ENCODE measurements around the gene C1QTNF5. TPM values are rescaled to one million over a fixed set of nuclear protein-coding genes. Genes with fewer than 3 reads are reported as not detected.

C1QTNF5 gene
- total RNA-seq, 6 experiments from 2014 or later, result 8.2 to 16.1 (median 15.1) TPM

DNA sequence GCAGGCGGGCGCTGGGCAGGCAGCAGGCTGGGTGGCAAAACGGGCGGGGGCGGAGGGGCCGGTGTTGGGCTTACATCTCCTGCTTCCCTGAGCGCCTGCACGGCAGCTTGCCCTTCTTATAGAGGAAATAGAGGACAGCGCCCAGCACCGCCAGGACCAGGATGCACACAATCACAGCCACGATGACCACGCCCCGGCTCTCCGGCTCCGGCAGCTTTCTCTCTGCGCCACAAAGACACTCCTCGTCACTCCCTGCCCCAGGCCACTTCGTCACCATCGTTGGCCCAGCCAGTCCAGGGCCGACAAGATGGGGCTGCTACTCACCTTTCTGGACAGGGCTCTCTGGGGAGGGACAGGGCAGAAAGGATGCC, 30.0 kb downstream of the C1QTNF5 start:
- Mint-ChIP-seq H3K9me3 (no peaks in the 10 kb centered on the region), H3K36me3 (ENCODE audit: low read depth) (peaks cover 3% of the 10 kb centered on the region; the same call in 1 of the 2 replicates), H3K4me1 (ENCODE audit: low read depth) (peaks cover 12% of the 10 kb centered on the region), H3K27me3 (ENCODE audit: insufficient read depth) (peaks cover 7% of the 10 kb centered on the region), H3K27ac (no peak overlapping the region; the same call in 1 of the 2 replicates), H3K4me3 (no peak overlapping the region)
- TF ChIP-seq, protein P1, sequence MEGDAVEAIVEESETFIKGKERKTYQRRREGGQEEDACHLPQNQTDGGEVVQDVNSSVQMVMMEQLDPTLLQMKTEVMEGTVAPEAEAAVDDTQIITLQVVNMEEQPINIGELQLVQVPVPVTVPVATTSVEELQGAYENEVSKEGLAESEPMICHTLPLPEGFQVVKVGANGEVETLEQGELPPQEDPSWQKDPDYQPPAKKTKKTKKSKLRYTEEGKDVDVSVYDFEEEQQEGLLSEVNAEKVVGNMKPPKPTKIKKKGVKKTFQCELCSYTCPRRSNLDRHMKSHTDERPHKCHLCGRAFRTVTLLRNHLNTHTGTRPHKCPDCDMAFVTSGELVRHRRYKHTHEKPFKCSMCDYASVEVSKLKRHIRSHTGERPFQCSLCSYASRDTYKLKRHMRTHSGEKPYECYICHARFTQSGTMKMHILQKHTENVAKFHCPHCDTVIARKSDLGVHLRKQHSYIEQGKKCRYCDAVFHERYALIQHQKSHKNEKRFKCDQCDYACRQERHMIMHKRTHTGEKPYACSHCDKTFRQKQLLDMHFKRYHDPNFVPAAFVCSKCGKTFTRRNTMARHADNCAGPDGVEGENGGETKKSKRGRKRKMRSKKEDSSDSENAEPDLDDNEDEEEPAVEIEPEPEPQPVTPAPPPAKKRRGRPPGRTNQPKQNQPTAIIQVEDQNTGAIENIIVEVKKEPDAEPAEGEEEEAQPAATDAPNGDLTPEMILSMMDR (IDR thresholded peaks at IDR 0.05), result no peak
- no peak for DNase-seq

DNA sequence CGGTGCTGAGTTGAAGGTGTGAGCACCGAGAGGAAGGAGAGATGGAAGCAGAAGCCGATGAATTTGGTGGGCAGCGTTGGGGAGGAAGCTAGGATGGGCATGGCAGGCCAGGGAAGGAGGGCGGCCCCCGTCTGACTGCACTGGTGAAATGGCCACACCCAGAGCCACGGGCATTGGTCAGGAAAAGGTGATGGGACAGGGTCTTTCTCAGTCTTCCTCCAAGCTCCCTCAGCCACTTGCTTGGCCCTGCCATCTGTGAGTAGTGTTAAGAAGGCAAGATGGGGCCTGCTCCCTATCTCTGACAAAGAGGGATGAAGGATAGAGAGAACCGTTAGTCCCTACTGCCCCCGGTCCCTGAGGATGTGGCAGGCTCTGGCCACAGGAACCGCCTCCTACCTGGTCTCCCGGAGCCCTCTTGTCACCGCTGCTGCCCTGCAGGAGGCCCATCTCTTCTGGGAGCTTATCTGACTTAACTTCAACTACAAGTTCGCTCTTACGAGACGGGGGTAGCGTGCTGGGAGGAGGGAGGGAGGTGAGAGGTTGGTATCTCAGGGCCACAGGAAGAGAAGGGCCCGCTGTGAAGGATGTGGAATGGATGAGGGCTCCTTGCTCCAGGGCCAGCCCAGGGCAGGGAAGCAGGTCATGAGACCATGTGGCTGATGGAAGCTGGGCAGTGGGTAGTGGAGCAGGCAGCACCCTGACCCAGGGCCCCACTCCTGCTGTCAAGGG, 30.6 kb downstream of the C1QTNF5 start:
- peaks cover 13% of the 10 kb centered on the region for H3K4me1 Mint-ChIP-seq (ENCODE audit: low read depth)
- TF ChIP-seq, protein P1 (IDR thresholded peaks at IDR 0.05), result no peak
- H3K4me3 Mint-ChIP-seq, result no peak overlapping the region
- no peak for DNase-seq
- peaks cover 4% of the 10 kb centered on the region; the same call in 1 of the 2 replicates for H3K36me3 Mint-ChIP-seq (ENCODE audit: low read depth)
- no peaks in the 10 kb centered on the region for H3K9me3 Mint-ChIP-seq
- no peak overlapping the region for H3K27ac Mint-ChIP-seq
- peaks cover 2% of the 10 kb centered on the region for H3K27me3 Mint-ChIP-seq (ENCODE audit: insufficient read depth)

DNA sequence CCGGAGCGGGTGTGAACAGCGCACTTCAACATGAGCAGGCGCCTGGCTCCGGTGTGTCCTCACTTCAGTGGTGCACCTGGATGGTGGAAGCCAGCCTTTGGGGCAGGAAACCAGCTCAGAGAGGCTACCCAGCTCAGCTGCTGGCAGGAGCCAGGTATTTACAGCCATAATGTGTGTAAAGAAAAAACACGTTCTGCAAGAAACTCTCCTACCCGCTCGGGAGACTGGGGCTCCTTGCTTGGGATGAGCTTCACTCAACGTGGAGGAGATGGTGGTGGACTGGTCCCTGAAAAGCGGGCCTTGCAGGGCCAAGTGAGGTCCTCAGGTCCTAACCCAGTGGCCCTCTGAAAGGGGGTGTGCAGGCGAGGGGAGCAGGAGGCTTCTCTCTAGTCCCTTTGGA, 31.3 kb downstream of the C1QTNF5 start:
- Mint-ChIP-seq H3K4me3 (no peak overlapping the region), H3K27ac (no peak overlapping the region), H3K27me3 (ENCODE audit: insufficient read depth) (peaks cover 2% of the 10 kb centered on the region), H3K36me3 (ENCODE audit: low read depth) (peaks cover 4% of the 10 kb centered on the region; the same call in 1 of the 2 replicates), H3K9me3 (no peaks in the 10 kb centered on the region), H3K4me1 (ENCODE audit: low read depth) (peaks cover 13% of the 10 kb centered on the region)
- TF ChIP-seq, protein P1 (IDR thresholded peaks at IDR 0.05), result no peak
- DNase-seq, result no peak

DNA sequence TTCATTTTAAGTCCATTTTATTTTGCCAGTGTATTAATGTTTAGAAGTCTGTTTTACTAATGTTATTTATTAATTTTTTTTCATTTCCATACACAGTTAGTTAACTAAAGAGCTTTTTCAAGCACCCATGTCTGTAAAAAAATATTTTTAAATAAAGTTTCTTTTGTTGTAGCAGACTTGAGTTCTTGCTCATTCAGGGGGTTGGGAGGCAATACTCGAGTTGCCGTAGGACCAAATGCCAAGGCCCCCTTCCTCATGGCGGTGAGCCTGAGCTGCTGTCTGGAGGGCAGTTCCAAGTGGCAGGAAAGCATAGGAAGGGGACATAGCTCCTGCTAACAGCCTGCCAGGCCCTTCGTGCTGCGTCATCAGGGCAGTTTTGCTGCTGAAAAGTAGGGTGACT, 32.7 kb downstream of the C1QTNF5 start:
- Mint-ChIP-seq H3K4me3 (no peak overlapping the region), H3K27me3 (ENCODE audit: insufficient read depth) (peaks cover 2% of the 10 kb centered on the region), H3K4me1 (ENCODE audit: low read depth) (peaks cover 13% of the 10 kb centered on the region)

DNA sequence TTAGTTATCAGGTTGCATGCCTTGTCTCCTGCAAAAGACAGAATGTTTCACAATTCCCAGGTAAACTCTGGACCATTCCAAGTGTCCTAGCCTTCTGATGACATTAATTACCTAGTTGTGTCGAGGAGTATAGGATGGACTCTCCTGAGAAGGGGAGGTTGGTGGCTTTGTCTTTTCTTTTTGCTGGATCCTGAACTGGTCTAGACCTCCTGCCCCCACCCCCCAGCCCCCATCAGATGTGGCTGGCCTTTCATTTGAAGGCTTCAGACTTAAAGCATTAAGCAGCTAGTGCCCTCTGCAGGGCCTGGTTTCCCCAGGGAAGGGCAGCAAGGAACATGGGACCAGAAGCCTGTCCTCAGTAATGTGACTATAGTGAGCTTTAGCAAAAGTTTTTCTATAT, 33.5 kb downstream of the C1QTNF5 start:
- Mint-ChIP-seq H3K27me3 (ENCODE audit: insufficient read depth) (peaks cover 2% of the 10 kb centered on the region), H3K36me3 (ENCODE audit: low read depth) (peaks cover 21% of the 10 kb centered on the region), H3K4me3 (no peak overlapping the region), H3K4me1 (ENCODE audit: low read depth) (peaks cover 13% of the 10 kb centered on the region), H3K9me3 (no peaks in the 10 kb centered on the region), H3K27ac (no peak overlapping the region)
- TF ChIP-seq, protein P1 (IDR thresholded peaks at IDR 0.05), result peak; percentile 23; the same call in 1 of the 2 replicates
- no peak for DNase-seq

More for the DNA sequence above, 32.7 kb downstream of the C1QTNF5 start:
- Mint-ChIP-seq H3K9me3 (no peaks in the 10 kb centered on the region), H3K36me3 (ENCODE audit: low read depth) (peaks cover 14% of the 10 kb centered on the region), H3K27ac (no peak overlapping the region)
- DNase-seq, result no peak
- TF ChIP-seq, protein P1 (IDR thresholded peaks at IDR 0.05), result no peak
